Mesendoderm (in vitro differentiated cells): ENCODE data around the gene RPGRIP1L.

ENCODE experiments used
- DNase-seq: peaks from one replicate; pipeline ENCODE4 v3.0.0; 2013
- H2AK5ac ChIP-seq: 2 replicates; pipeline ENCODE4 v1.6.1; 2013; ENCODE audit warnings: low read length, inconsistent platforms
- H2BK120ac ChIP-seq: 2 replicates; pipeline ENCODE4 v1.6.1; 2013; ENCODE audit warnings: low read depth, mild to moderate bottlenecking, low read length, moderate library complexity, mixed read lengths
- H2BK15ac ChIP-seq: replicated peaks from 2 replicates; pipeline ENCODE4 v1.6.1; 2013; ENCODE audit warnings: low read depth, mild to moderate bottlenecking, moderate library complexity
- H2BK5ac ChIP-seq: 2 replicates; pipeline ENCODE4 v1.6.1; 2013; ENCODE audit warnings: low read length, inconsistent platforms
- H3K18ac ChIP-seq: 2 replicates; pipeline ENCODE4 v1.6.1; 2013; ENCODE audit warnings: mild to moderate bottlenecking, low read length, mixed read lengths
- H3K23ac ChIP-seq: one replicate; pipeline ENCODE4 v1.6.1; 2013; ENCODE audit warnings: low read length
- H3K27ac ChIP-seq: 2 replicates; pipeline ENCODE4 v1.5.1; 2013; ENCODE audit warnings: low read depth, mild to moderate bottlenecking, inconsistent platforms, low read length, moderate library complexity
- H3K27me3 ChIP-seq: 2 replicates; pipeline ENCODE4 v1.6.1; 2013; ENCODE audit warnings: low read length, control low read depth, mild to moderate bottlenecking, inconsistent platforms; ENCODE audit not compliant: insufficient read depth, poor library complexity
- H3K36me3 ChIP-seq: 2 replicates; pipeline ENCODE4 v1.6.1; 2013; ENCODE audit warnings: low read length, inconsistent platforms; ENCODE audit not compliant: control insufficient read depth, insufficient read depth
- H3K4ac ChIP-seq: one replicate; pipeline ENCODE4 v1.6.1; 2013; ENCODE audit warnings: low read depth, mild to moderate bottlenecking, low read length, moderate library complexity
- H3K4me1 ChIP-seq: 2 replicates; pipeline ENCODE4 v1.6.1; 2013; ENCODE audit warnings: low read depth, low read length, inconsistent platforms; ENCODE audit not compliant: control insufficient read depth
- H3K4me2 ChIP-seq: 2 replicates; pipeline ENCODE4 v1.6.1; 2013; ENCODE audit warnings: low read length
- H3K4me3 ChIP-seq: 2 replicates; pipeline ENCODE4 v1.5.1; 2013; ENCODE audit warnings: mild to moderate bottlenecking, low read length
- H3K56ac ChIP-seq: one replicate; pipeline ENCODE4 v1.6.1; 2013; ENCODE audit warnings: low read length
- H3K79me1 ChIP-seq: 2 replicates; pipeline ENCODE4 v1.6.1; 2013; ENCODE audit warnings: low read length, inconsistent platforms
- H3K79me2 ChIP-seq: 2 replicates; pipeline ENCODE4 v1.6.1; 2013; ENCODE audit warnings: mild to moderate bottlenecking, low read length; ENCODE audit not compliant: control insufficient read depth, insufficient read depth
- H3K9ac ChIP-seq: 2 replicates; pipeline ENCODE4 v1.6.1; 2013; ENCODE audit warnings: low read length, inconsistent platforms
- H4K5ac ChIP-seq: one replicate; pipeline ENCODE4 v1.6.1; 2013; ENCODE audit warnings: low read length
- H4K8ac ChIP-seq: one replicate; pipeline ENCODE4 v1.6.1; 2013; ENCODE audit warnings: low read depth, mild to moderate bottlenecking, control low read depth, low read length, moderate library complexity
- WGBS: extraction: QIAGEN DNeasy Blood & Tissue Kit; methylation state at CpG from one replicate; pipeline ENCODE4 v1.1.7; 2013; ENCODE audit warnings: low lambda C conversion rate, missing lambda C conversion rate; ENCODE audit not compliant: insufficient coverage; ENCODE audit errors: extremely low coverage; 5-methylcytosine and 5-hydroxymethylcytosine counted together

RPGRIP1L gene

DNA sequence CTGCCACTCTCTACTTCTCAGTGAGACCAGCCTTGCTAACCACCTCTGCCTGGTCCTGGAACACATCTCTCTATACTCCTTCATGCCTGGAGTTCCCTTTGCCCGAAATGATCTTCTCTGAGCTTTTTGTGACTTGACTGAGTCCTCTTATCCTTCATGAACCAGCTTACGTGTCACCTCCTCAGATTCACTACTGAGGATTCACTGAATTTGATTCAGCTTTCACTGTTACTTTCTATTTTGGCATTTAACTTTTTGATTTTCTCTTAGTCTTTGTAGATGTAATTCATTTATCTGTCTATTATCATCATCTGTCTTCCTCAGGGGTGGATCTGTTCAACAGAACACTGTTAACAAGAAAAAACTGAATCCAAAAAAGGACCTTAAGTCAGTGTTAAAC is 95.6 kb downstream of the RPGRIP1L start:
- Histone ChIP-seq H2BK15ac (no peak overlapping the region), H3K4me3 (no peak overlapping the region), H3K4me2 (no peak overlapping the region), H4K8ac (no peak overlapping the region), H3K18ac (no peak overlapping the region), H3K27ac (no peak overlapping the region), H2BK5ac (no peak overlapping the region), H3K79me1 (no peaks in the 10 kb centered on the region), H3K27me3 (no peaks in the 10 kb centered on the region), H3K4ac (no peak overlapping the region), H3K36me3 (no peaks in the 10 kb centered on the region), H4K5ac (no peak overlapping the region), H3K79me2 (no peaks in the 10 kb centered on the region), H2BK120ac (no peak overlapping the region), H2AK5ac (no peak overlapping the region), H3K4me1 (no peaks in the 10 kb centered on the region), H3K23ac (no peak overlapping the region), H3K56ac (no peak overlapping the region), H3K9ac (no peak overlapping the region)
- WGBS, result no CpG with 5 or more reads among the region's 2 CpGs
- DNase-seq, result no peak

DNA sequence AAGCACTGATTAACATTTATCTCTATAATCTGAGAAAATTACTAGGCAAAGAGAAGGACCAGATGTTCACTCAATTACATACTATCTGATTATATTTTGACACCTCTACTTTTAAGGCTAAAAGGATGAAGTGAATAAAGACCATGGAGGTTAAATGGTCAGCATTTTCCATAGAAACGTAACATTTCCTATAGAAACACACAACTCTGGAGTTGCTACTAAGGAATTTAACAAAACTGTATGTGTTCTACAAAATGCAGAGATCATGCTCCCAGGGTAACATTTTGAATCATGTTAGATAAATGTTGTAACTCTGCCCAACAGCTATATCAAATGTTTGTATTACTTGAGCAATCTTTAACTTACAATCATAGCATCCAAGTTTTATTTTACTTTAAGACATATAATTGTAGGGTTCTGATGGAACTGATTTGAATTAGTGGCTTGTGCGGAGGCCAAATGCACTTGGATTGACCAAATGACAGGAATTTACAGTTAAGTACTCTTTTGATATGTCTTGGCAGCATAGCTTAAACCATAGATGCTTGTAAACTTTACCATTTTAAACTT is 97.7 kb downstream of the RPGRIP1L start:
- no peak overlapping the region for H3K9ac ChIP-seq
- no peaks in the 10 kb centered on the region for H3K27me3 ChIP-seq
- H3K23ac ChIP-seq, result no peak overlapping the region
- no peaks in the 10 kb centered on the region for H3K36me3 ChIP-seq
- H3K27ac ChIP-seq, result no peak overlapping the region
- H4K5ac ChIP-seq, result no peak overlapping the region
- no peak overlapping the region for H3K4ac ChIP-seq
- no peaks in the 10 kb centered on the region for H3K79me1 ChIP-seq
- no peak overlapping the region for H2BK15ac ChIP-seq
- H3K4me3 ChIP-seq, result no peak overlapping the region
- H4K8ac ChIP-seq, result no peak overlapping the region
- H2BK5ac ChIP-seq, result no peak overlapping the region
- H3K79me2 ChIP-seq, result no peaks in the 10 kb centered on the region
- no CpG with 5 or more reads among the region's 2 CpGs for WGBS
- no peak overlapping the region for H3K18ac ChIP-seq
- no peak overlapping the region for H3K4me2 ChIP-seq
- DNase-seq, result no peak
- H2AK5ac ChIP-seq, result no peak overlapping the region
- H2BK120ac ChIP-seq, result no peak overlapping the region
- H3K4me1 ChIP-seq, result no peaks in the 10 kb centered on the region
- H3K56ac ChIP-seq, result no peak overlapping the region

DNA sequence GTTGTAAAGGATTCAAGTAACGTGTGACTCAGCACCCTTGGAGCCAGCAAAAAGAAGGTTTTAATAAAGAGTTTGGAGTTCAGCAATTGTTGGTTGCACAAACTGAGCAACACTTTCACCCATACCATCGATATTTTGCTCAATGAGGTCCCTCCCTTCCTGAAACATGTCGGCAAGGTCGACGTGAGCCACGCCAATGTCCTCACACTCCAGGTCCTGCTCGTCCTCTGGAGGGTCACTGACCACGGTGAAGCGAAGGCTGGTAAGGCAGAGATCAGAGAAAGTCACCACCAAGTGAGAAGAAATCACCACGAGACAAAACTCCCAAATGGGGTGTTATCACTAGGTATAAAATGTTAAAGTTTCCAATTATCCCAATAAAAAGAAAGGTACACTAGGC is 98.3 kb downstream of the RPGRIP1L start:
- no peak overlapping the region for H3K27ac ChIP-seq
- H3K4me1 ChIP-seq, result no peaks in the 10 kb centered on the region
- H3K79me2 ChIP-seq, result no peaks in the 10 kb centered on the region
- no peak overlapping the region for H4K5ac ChIP-seq
- H3K4me2 ChIP-seq, result no peak overlapping the region
- no peak overlapping the region for H2BK120ac ChIP-seq
- no peaks in the 10 kb centered on the region for H3K27me3 ChIP-seq
- no peaks in the 10 kb centered on the region for H3K79me1 ChIP-seq
- no CpG with 5 or more reads among the region's 10 CpGs for WGBS
- H4K8ac ChIP-seq, result no peak overlapping the region
- H3K4ac ChIP-seq, result no peak overlapping the region
- H2BK15ac ChIP-seq, result no peak overlapping the region
- H2AK5ac ChIP-seq, result no peak overlapping the region
- no peak overlapping the region for H3K56ac ChIP-seq
- H3K4me3 ChIP-seq, result no peak overlapping the region
- no peak overlapping the region for H3K9ac ChIP-seq
- peak overlapping the region; percentile 67 for H2BK5ac ChIP-seq
- no peak for DNase-seq
- H3K18ac ChIP-seq, result no peak overlapping the region
- no peak overlapping the region for H3K23ac ChIP-seq
- no peaks in the 10 kb centered on the region for H3K36me3 ChIP-seq

DNA sequence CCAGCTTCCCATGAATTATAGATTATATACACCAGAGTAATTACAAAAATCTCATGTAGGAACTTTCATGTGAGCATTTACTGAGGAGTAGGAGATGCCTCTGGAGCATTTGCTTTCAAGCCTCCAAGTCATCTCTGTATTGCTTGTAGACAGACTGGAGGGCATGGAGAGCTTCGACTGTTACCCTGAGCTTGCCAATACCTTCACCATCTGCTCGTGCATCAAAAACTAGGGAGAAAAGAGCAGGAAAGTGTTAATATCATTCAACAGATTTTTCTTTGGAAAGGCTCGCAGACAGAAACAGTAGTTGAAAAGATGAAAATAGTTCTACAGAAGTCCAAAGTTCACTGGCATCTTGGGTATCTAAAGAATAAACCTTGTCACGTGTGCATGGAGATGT is 101.7 kb downstream of the RPGRIP1L start:
- Histone ChIP-seq H3K9ac (no peak overlapping the region), H3K27me3 (no peaks in the 10 kb centered on the region), H2BK5ac (no peak overlapping the region), H3K36me3 (no peaks in the 10 kb centered on the region), H3K4ac (no peak overlapping the region), H4K8ac (no peak overlapping the region), H3K4me1 (no peaks in the 10 kb centered on the region), H3K23ac (no peak overlapping the region), H3K4me2 (no peak overlapping the region), H3K4me3 (no peak overlapping the region), H4K5ac (no peak overlapping the region), H3K18ac (no peak overlapping the region), H3K27ac (no peak overlapping the region), H3K56ac (no peak overlapping the region), H3K79me2 (no peaks in the 10 kb centered on the region), H2BK15ac (no peak overlapping the region), H2BK120ac (no peak overlapping the region), H2AK5ac (no peak overlapping the region), H3K79me1 (no peaks in the 10 kb centered on the region)
- no peak for DNase-seq
- WGBS, result no CpG with 5 or more reads among the region's 4 CpGs

DNA sequence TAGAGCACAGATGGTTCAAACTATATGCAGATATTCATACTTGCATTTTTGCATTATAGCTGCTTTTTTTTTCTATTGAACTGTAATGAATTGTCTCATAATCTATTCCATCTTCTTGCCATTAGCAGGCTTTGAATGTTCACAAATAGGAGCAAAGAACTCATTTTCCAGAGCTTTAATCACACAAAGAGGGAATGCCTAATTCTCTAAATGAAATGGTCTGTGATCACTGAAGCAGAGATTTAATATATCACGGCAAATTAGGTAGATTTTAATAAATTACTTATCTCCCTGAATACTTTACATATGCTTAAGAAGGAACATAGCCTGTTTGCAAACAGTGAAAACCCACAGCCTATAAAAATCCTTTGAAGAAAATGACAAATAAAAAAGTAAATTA is 103.0 kb downstream of the RPGRIP1L start:
- no peak overlapping the region for H2BK15ac ChIP-seq
- no peaks in the 10 kb centered on the region for H3K79me1 ChIP-seq
- no peak overlapping the region for H4K5ac ChIP-seq
- H2BK5ac ChIP-seq, result no peak overlapping the region
- H3K79me2 ChIP-seq, result no peaks in the 10 kb centered on the region
- H3K4ac ChIP-seq, result no peak overlapping the region
- no peak overlapping the region for H3K4me3 ChIP-seq
- H3K23ac ChIP-seq, result no peak overlapping the region
- H3K27ac ChIP-seq, result no peak overlapping the region
- no peak overlapping the region for H2AK5ac ChIP-seq
- H3K27me3 ChIP-seq, result no peaks in the 10 kb centered on the region
- no CpG with 5 or more reads among the region's 1 CpG for WGBS
- H3K56ac ChIP-seq, result no peak overlapping the region
- no peak overlapping the region for H3K4me2 ChIP-seq
- H3K18ac ChIP-seq, result no peak overlapping the region
- H3K9ac ChIP-seq, result no peak overlapping the region
- H3K4me1 ChIP-seq, result no peaks in the 10 kb centered on the region
- no peaks in the 10 kb centered on the region for H3K36me3 ChIP-seq
- H2BK120ac ChIP-seq, result no peak overlapping the region
- H4K8ac ChIP-seq, result no peak overlapping the region
- no peak for DNase-seq

DNA sequence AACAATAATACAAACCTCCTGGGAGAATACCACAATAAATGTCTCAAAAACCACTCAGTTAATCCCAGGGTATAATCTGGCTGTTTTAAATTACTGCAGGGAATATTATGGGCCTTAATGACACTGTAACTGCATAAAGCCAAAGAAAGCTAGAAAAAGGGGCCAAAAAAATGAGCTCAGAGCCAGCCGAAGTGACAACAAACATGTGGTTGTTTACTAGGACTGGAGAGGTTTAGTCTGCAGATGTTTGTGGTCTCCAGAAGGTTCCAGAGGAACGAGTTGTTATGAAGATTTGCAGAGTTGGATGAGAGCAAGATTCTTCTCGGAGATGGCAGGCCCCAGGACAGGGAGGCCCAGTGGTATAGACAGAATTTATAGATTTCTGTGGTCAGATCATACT is 103.5 kb downstream of the RPGRIP1L start:
- H3K9ac ChIP-seq, result no peak overlapping the region
- H3K4me3 ChIP-seq, result no peak overlapping the region
- H3K79me2 ChIP-seq, result no peaks in the 10 kb centered on the region
- H3K4me1 ChIP-seq, result no peaks in the 10 kb centered on the region
- H2BK15ac ChIP-seq, result no peak overlapping the region
- no peaks in the 10 kb centered on the region for H3K79me1 ChIP-seq
- H3K56ac ChIP-seq, result no peak overlapping the region
- no peak overlapping the region for H3K18ac ChIP-seq
- no peak for DNase-seq
- no CpG with 5 or more reads among the region's 3 CpGs for WGBS
- H3K4ac ChIP-seq, result no peak overlapping the region
- H3K4me2 ChIP-seq, result no peak overlapping the region
- no peak overlapping the region for H4K8ac ChIP-seq
- no peaks in the 10 kb centered on the region for H3K27me3 ChIP-seq
- H3K27ac ChIP-seq, result no peak overlapping the region
- no peak overlapping the region for H4K5ac ChIP-seq
- no peak overlapping the region for H2AK5ac ChIP-seq
- no peak overlapping the region for H2BK5ac ChIP-seq
- no peaks in the 10 kb centered on the region for H3K36me3 ChIP-seq
- H3K23ac ChIP-seq, result no peak overlapping the region
- no peak overlapping the region for H2BK120ac ChIP-seq
